Natural killer cell (primary cell): ENCODE measurements around the gene SNAPC1. TPM values are rescaled to one million over a fixed set of nuclear protein-coding genes. Genes with fewer than 3 reads are reported as not detected.

Experiments
- ATAC-seq, 3 donors: fragments of 150-1000 bp in 2 of 3; fragments of 200-7000 bp in 1 of 3; cut with Tn5 transposase; 1 replicate in 1 of 3; 2 replicates in 2 of 3; pipeline ENCODE4 v1.10.0; 2021; ENCODE audit warnings: mild to moderate bottlenecking in 2 of 3, moderate library complexity in 2 of 3
- DNase-seq, 2 donors: peaks; one replicate each; pipeline versions ENCODE4 v3.0.0 to v3.0.0-alpha.2; 2013 to 2021; ENCODE audit warnings: mixed read lengths in 1 of 2
- H3K27ac ChIP-seq: one replicate; pipeline ENCODE4 v1.5.1; 2013; ENCODE audit warnings: mild to moderate bottlenecking, low read length
- H3K27me3 ChIP-seq: one replicate; pipeline ENCODE4 v1.6.1; 2013; ENCODE audit warnings: low read length; ENCODE audit not compliant: control insufficient read depth, insufficient read depth
- H3K36me3 ChIP-seq: one replicate; pipeline ENCODE4 v1.6.1; 2013; ENCODE audit warnings: low read length; ENCODE audit not compliant: control insufficient read depth, insufficient read depth
- H3K4me1 ChIP-seq: one replicate; pipeline ENCODE4 v1.6.1; 2013; ENCODE audit warnings: low read length; ENCODE audit not compliant: control insufficient read depth, insufficient read depth
- H3K4me3 ChIP-seq: one replicate; pipeline ENCODE4 v1.5.1; 2013; ENCODE audit warnings: low read length
- H3K9me3 ChIP-seq: one replicate; pipeline ENCODE4 v1.6.1; 2013; ENCODE audit warnings: low read length; ENCODE audit not compliant: control insufficient read depth, insufficient read depth
- H3K27ac Mint-ChIP-seq, 2 donors: one replicate each; pipeline ENCODE4 v1.8.0; 2022; ENCODE audit warnings: mild to moderate bottlenecking in 2 of 2, mixed read lengths in 2 of 2, moderate library complexity in 1 of 2
- H3K27me3 Mint-ChIP-seq, 2 donors: one replicate each; pipeline ENCODE4 v1.8.0; 2022; ENCODE audit warnings: low read depth in 2 of 2, mixed read lengths in 2 of 2
- H3K36me3 Mint-ChIP-seq: one replicate; pipeline ENCODE4 v1.8.0; 2022; ENCODE audit warnings: mixed read lengths
- H3K4me1 Mint-ChIP-seq, 2 donors: one replicate each; pipeline ENCODE4 v1.8.0; 2022; ENCODE audit warnings: mixed read lengths in 2 of 2
- H3K4me3 Mint-ChIP-seq: one replicate; pipeline ENCODE4 v1.8.0; 2022; ENCODE audit warnings: mild to moderate bottlenecking, moderate library complexity, mixed read lengths
- H3K9me3 Mint-ChIP-seq, 2 donors: one replicate each; pipeline ENCODE4 v1.8.0; 2022; ENCODE audit warnings: mixed read lengths in 2 of 2
- CTCF ChIP-seq: fragments of 200-600 bp; IDR thresholded peaks from one replicate; pipeline ENCODE4 v1.8.0; 2022; ENCODE audit warnings: antibody characterized with exemption
- WGBS: methylation state at CpG from one replicate; pipeline ENCODE4 v1.1.7; 2013; ENCODE audit warnings: missing lambda C conversion rate; ENCODE audit not compliant: insufficient coverage; 5-methylcytosine and 5-hydroxymethylcytosine counted together
- intact Hi-C: fragments of 100-400 bp; cut with micrococcal nuclease; formaldehyde crosslinking; loops from one replicate; pipeline ENCODE4 v1.14.2; 2022
- total RNA-seq, 4 donors: library from RNA; stranded (reverse); fragments of 120-200 nt in 1 of 4; gene quantifications; one replicate each; pipeline versions ENCODE4 v1.2.3 to v1.2.4, GENCODE V29; 2013 to 2022

The SNAPC1 gene
- total RNA-seq, 3 donors from 2014 or later (not counting 1 experiment from before 2014, with no cell fraction given): 2.2 to 2.4 (median 2.2) TPM

- ATAC-seq: no peak
- peak in 1 of 2 donors; percentile 65 for DNase-seq
- no peaks in the 10 kb centered on the region for H3K9me3 ChIP-seq
- H3K27me3 ChIP-seq: no peaks in the 10 kb centered on the region
- intact Hi-C loops: loop anchor here (1.0 to 10.0 kb wide), 2 partner anchors 104 to 270 kb away; no protein-coding TSS in a partner anchor
- no peaks in the 10 kb centered on the region for H3K9me3 Mint-ChIP-seq
- 80% methylated on average over 1 of the region's 2 CpGs for WGBS
- H3K27ac ChIP-seq: no peak overlapping the region
- peaks cover 19% of the 10 kb centered on the region for H3K36me3 Mint-ChIP-seq
- H3K4me3 ChIP-seq: no peak overlapping the region
- H3K27me3 Mint-ChIP-seq: no peaks in the 10 kb centered on the region
- TF ChIP-seq CTCF: peak; percentile 65
- peaks cover 5 to 11% of the 10 kb centered on the region in 2 donors for H3K4me1 Mint-ChIP-seq
- H3K4me3 Mint-ChIP-seq: no peak overlapping the region
- H3K27ac Mint-ChIP-seq: peak overlapping the region; percentile 17 to 42
- no peaks in the 10 kb centered on the region for H3K4me1 ChIP-seq
- H3K36me3 ChIP-seq: peaks cover 88% of the 10 kb centered on the region
These were observed 31.4 kb upstream of the SNAPC1 start for GRCh38 chr14:61730756-61731373.

GRCh38 chr14:61733972-61734371 lies 28.2 kb upstream of the SNAPC1 start:
- Histone ChIP-seq H3K27me3 (no peaks in the 10 kb centered on the region), H3K27ac (no peak overlapping the region), H3K36me3 (peaks cover 84% of the 10 kb centered on the region), H3K9me3 (no peaks in the 10 kb centered on the region), H3K4me3 (no peak overlapping the region), H3K4me1 (no peaks in the 10 kb centered on the region)
- ATAC-seq: peak in 2 of 3 donors; percentile 68 to 75
- no peak for TF ChIP-seq CTCF
- Mint-ChIP-seq H3K36me3 (peaks cover 27% of the 10 kb centered on the region), H3K4me1 (peaks cover 5 to 11% of the 10 kb centered on the region in 2 donors), H3K4me3 (no peak overlapping the region), H3K9me3 (no peaks in the 10 kb centered on the region), H3K27me3 (no peaks in the 10 kb centered on the region), H3K27ac (peak overlapping the region in 1 of 2 donors; percentile 35)
- DNase-seq: no peak
- intact Hi-C loops: loop anchor here (10.0 kb wide), 1 partner anchor 101 kb away; no protein-coding TSS in a partner anchor
- WGBS: 100% methylated on average over 1 of the region's 2 CpGs

DNA sequence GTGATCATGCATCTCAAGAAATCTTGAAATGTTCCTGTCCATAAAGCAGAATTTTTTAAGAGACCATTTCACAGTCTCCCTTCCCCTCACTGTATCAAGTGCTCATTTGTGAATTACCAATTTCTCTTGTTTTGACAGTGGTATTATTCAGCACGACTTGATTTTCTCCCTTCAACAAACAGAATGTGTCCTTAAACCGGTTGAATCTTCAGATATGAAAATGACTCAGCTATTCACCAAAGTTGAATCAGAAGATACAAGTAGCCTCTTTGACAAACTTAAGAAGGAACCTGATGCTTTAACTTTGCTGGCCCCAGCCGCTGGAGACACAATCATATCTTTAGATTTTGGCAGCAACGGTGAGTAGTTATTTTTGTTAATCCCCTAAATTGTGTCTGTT lies 25.5 kb upstream of the SNAPC1 start:
- H3K27ac ChIP-seq: no peak overlapping the region
- peak overlapping the region in 1 of 2 donors; percentile 41 for H3K27ac Mint-ChIP-seq
- WGBS: 74% methylated on average over 4 of the region's 4 CpGs

More for the DNA sequence above, 25.5 kb upstream of the SNAPC1 start:
- Mint-ChIP-seq H3K9me3 (no peaks in the 10 kb centered on the region), H3K36me3 (peaks cover 27% of the 10 kb centered on the region), H3K27me3 (no peaks in the 10 kb centered on the region), H3K4me3 (no peak overlapping the region), H3K4me1 (peaks cover 0 to 6% of the 10 kb centered on the region in 2 donors)
- H3K27me3 ChIP-seq: no peaks in the 10 kb centered on the region
- H3K4me3 ChIP-seq: no peak overlapping the region
- no peak for TF ChIP-seq CTCF
- H3K9me3 ChIP-seq: no peaks in the 10 kb centered on the region
- ATAC-seq: no peak
- peaks cover 77% of the 10 kb centered on the region for H3K36me3 ChIP-seq
- no peak for DNase-seq
- no peaks in the 10 kb centered on the region for H3K4me1 ChIP-seq
- intact Hi-C loops: loop anchor here (10.0 kb wide), 1 partner anchor 98 kb away; no protein-coding TSS in a partner anchor
